Measurements from ENCODE around the gene CEACAM7. TPM values are rescaled to one million over a fixed set of nuclear protein-coding genes. Genes with fewer than 3 reads are reported as not detected.

The CEACAM7 gene
- total RNA-seq, 1 experiment from 2014 or later, result not detected

GRCh38 chr19:41637484-41637883 lies 50.6 kb downstream of the CEACAM7 start:
- H3K4me1 ChIP-seq (ENCODE audit: low read length), result no peaks in the 10 kb centered on the region
- H2AFZ ChIP-seq (ENCODE audit: low read length), result no peak overlapping the region
- no peaks in the 10 kb centered on the region for H3K36me3 ChIP-seq (ENCODE audit: insufficient read depth, low read length)
- no peak overlapping the region for H3K4me2 ChIP-seq (ENCODE audit: low read depth, low read length, poor library complexity, severe bottlenecking)
- H3K9ac ChIP-seq (ENCODE audit: low read length), result no peak overlapping the region
- no peaks in the 10 kb centered on the region for H4K20me1 ChIP-seq (ENCODE audit: insufficient read depth, low read depth, low read length)
- no peaks in the 10 kb centered on the region for H3K9me2 ChIP-seq (replicated peaks; ENCODE audit: insufficient read depth, low read length)
- H3K9me3 ChIP-seq (ENCODE audit: low read length), result no peaks in the 10 kb centered on the region
- H3K27me3 ChIP-seq (ENCODE audit: low read length), result no peaks in the 10 kb centered on the region
- DNase-seq, result no peak
- H3K27ac ChIP-seq (ENCODE audit: low read length), result no peak overlapping the region
- no peaks in the 10 kb centered on the region for H3K79me2 ChIP-seq (ENCODE audit: low read length)
- no peak overlapping the region for H3K4me3 ChIP-seq (ENCODE audit: low read length)

GRCh38 chr19:41627966-41628675 lies 59.9 kb downstream of the CEACAM7 start:
- Histone ChIP-seq H3K27me3 (ENCODE audit: low read length) (no peaks in the 10 kb centered on the region), H3K27ac (ENCODE audit: low read length) (no peak overlapping the region), H3K9ac (ENCODE audit: low read length) (no peak overlapping the region), H3K9me3 (ENCODE audit: low read length) (no peaks in the 10 kb centered on the region), H3K4me2 (ENCODE audit: low read depth, low read length, poor library complexity, severe bottlenecking) (no peak overlapping the region), H3K4me3 (ENCODE audit: low read length) (no peak overlapping the region), H3K79me2 (ENCODE audit: low read length) (no peaks in the 10 kb centered on the region), H2AFZ (ENCODE audit: low read length) (no peak overlapping the region), H3K4me1 (ENCODE audit: low read length) (no peaks in the 10 kb centered on the region), H3K9me2 (replicated peaks; ENCODE audit: insufficient read depth, low read length) (no peaks in the 10 kb centered on the region), H4K20me1 (ENCODE audit: insufficient read depth, low read depth, low read length) (no peaks in the 10 kb centered on the region), H3K36me3 (ENCODE audit: insufficient read depth, low read length) (no peaks in the 10 kb centered on the region)
- DNase-seq, result no peak

GRCh38 chr19:41626877-41627276 lies 61.2 kb downstream of the CEACAM7 start, which contains the start of gene CEACAM4:
Gene CEACAM4, minus strand, starts transcription at chr19:41627074. Its CDS starts 111 bp downstream, at chr19:41626963.
- no peak within 1 kb of the TSS for H2AFZ ChIP-seq (ENCODE audit: low read length)
- no peak within 1 kb of the TSS for H3K9ac ChIP-seq (ENCODE audit: low read length)
- no peaks in the 10 kb centered on the region for H3K36me3 ChIP-seq (ENCODE audit: insufficient read depth, low read length)
- DNase-seq, result no peak
- H3K9me3 ChIP-seq (ENCODE audit: low read length), result no peaks in the 10 kb centered on the region
- H4K20me1 ChIP-seq (ENCODE audit: insufficient read depth, low read depth, low read length), result no peaks in the 10 kb centered on the region
- H3K4me1 ChIP-seq (ENCODE audit: low read length), result no peaks in the 10 kb centered on the region
- no peaks in the 10 kb centered on the region for H3K27me3 ChIP-seq (ENCODE audit: low read length)
- no peak within 1 kb of the TSS for H3K4me3 ChIP-seq (ENCODE audit: low read length)
- no peaks in the 10 kb centered on the region for H3K9me2 ChIP-seq (replicated peaks; ENCODE audit: insufficient read depth, low read length)
- H3K4me2 ChIP-seq (ENCODE audit: low read depth, low read length, poor library complexity, severe bottlenecking), result no peak within 1 kb of the TSS
- H3K27ac ChIP-seq (ENCODE audit: low read length), result no peak within 1 kb of the TSS
- no peaks in the 10 kb centered on the region for H3K79me2 ChIP-seq (ENCODE audit: low read length)

- no peaks in the 10 kb centered on the region for H3K9me3 ChIP-seq (ENCODE audit: low read length)
- H3K36me3 ChIP-seq (ENCODE audit: insufficient read depth, low read length), result no peaks in the 10 kb centered on the region
- no peak overlapping the region for H2AFZ ChIP-seq (ENCODE audit: low read length)
- H3K27ac ChIP-seq (ENCODE audit: low read length), result no peak overlapping the region
- H4K20me1 ChIP-seq (ENCODE audit: insufficient read depth, low read depth, low read length), result no peaks in the 10 kb centered on the region
- no peaks in the 10 kb centered on the region for H3K9me2 ChIP-seq (replicated peaks; ENCODE audit: insufficient read depth, low read length)
- no peak for DNase-seq
- no peaks in the 10 kb centered on the region for H3K79me2 ChIP-seq (ENCODE audit: low read length)
- H3K9ac ChIP-seq (ENCODE audit: low read length), result no peak overlapping the region
- no peaks in the 10 kb centered on the region for H3K27me3 ChIP-seq (ENCODE audit: low read length)
- no peak overlapping the region for H3K4me2 ChIP-seq (ENCODE audit: low read depth, low read length, poor library complexity, severe bottlenecking)
- no peaks in the 10 kb centered on the region for H3K4me1 ChIP-seq (ENCODE audit: low read length)
- H3K4me3 ChIP-seq (ENCODE audit: low read length), result no peak overlapping the region
These were observed 61.8 kb downstream of the CEACAM7 start for GRCh38 chr19:41626278-41626677.

- Histone ChIP-seq H3K9me3 (ENCODE audit: low read length) (no peaks in the 10 kb centered on the region), H3K4me3 (ENCODE audit: low read length) (no peak overlapping the region), H4K20me1 (ENCODE audit: insufficient read depth, low read depth, low read length) (no peaks in the 10 kb centered on the region), H2AFZ (ENCODE audit: low read length) (no peak overlapping the region), H3K27me3 (ENCODE audit: low read length) (no peaks in the 10 kb centered on the region), H3K9ac (ENCODE audit: low read length) (no peak overlapping the region), H3K9me2 (replicated peaks; ENCODE audit: insufficient read depth, low read length) (no peaks in the 10 kb centered on the region), H3K4me1 (ENCODE audit: low read length) (no peaks in the 10 kb centered on the region), H3K79me2 (ENCODE audit: low read length) (no peaks in the 10 kb centered on the region), H3K27ac (ENCODE audit: low read length) (no peak overlapping the region), H3K36me3 (ENCODE audit: insufficient read depth, low read length) (no peaks in the 10 kb centered on the region), H3K4me2 (ENCODE audit: low read depth, low read length, poor library complexity, severe bottlenecking) (no peak overlapping the region)
- no peak for DNase-seq
These were observed 63.1 kb downstream of the CEACAM7 start for GRCh38 chr19:41624937-41625336.

- no peak for DNase-seq
- Histone ChIP-seq H3K4me1 (ENCODE audit: low read length) (no peaks in the 10 kb centered on the region), H3K36me3 (ENCODE audit: insufficient read depth, low read length) (no peaks in the 10 kb centered on the region), H3K9me3 (ENCODE audit: low read length) (no peaks in the 10 kb centered on the region), H3K9ac (ENCODE audit: low read length) (no peak overlapping the region), H3K9me2 (replicated peaks; ENCODE audit: insufficient read depth, low read length) (no peaks in the 10 kb centered on the region), H3K27me3 (ENCODE audit: low read length) (no peaks in the 10 kb centered on the region), H3K79me2 (ENCODE audit: low read length) (no peaks in the 10 kb centered on the region), H4K20me1 (ENCODE audit: insufficient read depth, low read depth, low read length) (no peaks in the 10 kb centered on the region), H2AFZ (ENCODE audit: low read length) (no peak overlapping the region), H3K4me2 (ENCODE audit: low read depth, low read length, poor library complexity, severe bottlenecking) (no peak overlapping the region), H3K4me3 (ENCODE audit: low read length) (no peak overlapping the region), H3K27ac (ENCODE audit: low read length) (no peak overlapping the region)
These were observed 63.6 kb downstream of the CEACAM7 start for GRCh38 chr19:41624515-41624914.

GRCh38 chr19:41623360-41623759 lies 64.7 kb downstream of the CEACAM7 start:
- no peaks in the 10 kb centered on the region for H3K9me2 ChIP-seq (replicated peaks; ENCODE audit: insufficient read depth, low read length)
- no peak overlapping the region for H3K4me2 ChIP-seq (ENCODE audit: low read depth, low read length, poor library complexity, severe bottlenecking)
- H3K27ac ChIP-seq (ENCODE audit: low read length), result no peak overlapping the region
- no peaks in the 10 kb centered on the region for H4K20me1 ChIP-seq (ENCODE audit: insufficient read depth, low read depth, low read length)
- H3K4me3 ChIP-seq (ENCODE audit: low read length), result no peak overlapping the region
- H2AFZ ChIP-seq (ENCODE audit: low read length), result no peak overlapping the region
- no peaks in the 10 kb centered on the region for H3K4me1 ChIP-seq (ENCODE audit: low read length)
- no peaks in the 10 kb centered on the region for H3K9me3 ChIP-seq (ENCODE audit: low read length)
- DNase-seq, result no peak
- H3K9ac ChIP-seq (ENCODE audit: low read length), result no peak overlapping the region
- no peaks in the 10 kb centered on the region for H3K36me3 ChIP-seq (ENCODE audit: insufficient read depth, low read length)
- H3K79me2 ChIP-seq (ENCODE audit: low read length), result no peaks in the 10 kb centered on the region
- H3K27me3 ChIP-seq (ENCODE audit: low read length), result no peaks in the 10 kb centered on the region
